ENCODE results near the gene LRRC10B. TPM values are rescaled to one million over a fixed set of nuclear protein-coding genes. Genes with fewer than 3 reads are reported as not detected.

Gene LRRC10B
- total RNA-seq, 4 donors from 2014 or later: 0.59 to 39.7 (median 3.1) TPM

DNA sequence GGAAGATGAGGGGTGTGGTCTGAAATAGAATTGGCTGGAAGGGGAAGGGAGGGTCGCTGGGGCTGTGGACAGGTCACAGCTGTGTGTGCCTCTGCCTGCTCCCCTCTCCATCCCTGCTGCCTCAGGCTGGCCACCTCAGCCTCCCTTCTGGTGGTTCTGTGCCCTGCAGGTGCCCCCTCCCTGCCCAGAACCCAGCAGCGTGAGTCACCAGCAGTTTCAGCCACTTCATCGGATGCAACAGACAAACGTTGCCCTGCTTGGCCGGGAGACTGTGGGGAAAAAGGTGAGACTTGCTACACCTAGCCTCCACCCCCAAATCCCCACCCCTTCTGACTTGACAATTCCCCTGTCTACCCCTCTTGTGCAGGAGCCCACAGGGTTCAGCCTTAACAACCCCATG is 21.8 kb upstream of the LRRC10B start:
- no peak for DNase-seq
- Histone ChIP-seq H3K27ac (no peak overlapping the region), H3K4me1 (no peaks in the 10 kb centered on the region), H3K36me3 (no peaks in the 10 kb centered on the region), H3K27me3 (no peaks in the 10 kb centered on the region), H3K9me3 (no peaks in the 10 kb centered on the region), H3K4me3 (no peak overlapping the region)
- TF ChIP-seq POLR2A (IDR thresholded peaks at IDR 0.05): no peak
- TF ChIP-seq, protein P1, sequence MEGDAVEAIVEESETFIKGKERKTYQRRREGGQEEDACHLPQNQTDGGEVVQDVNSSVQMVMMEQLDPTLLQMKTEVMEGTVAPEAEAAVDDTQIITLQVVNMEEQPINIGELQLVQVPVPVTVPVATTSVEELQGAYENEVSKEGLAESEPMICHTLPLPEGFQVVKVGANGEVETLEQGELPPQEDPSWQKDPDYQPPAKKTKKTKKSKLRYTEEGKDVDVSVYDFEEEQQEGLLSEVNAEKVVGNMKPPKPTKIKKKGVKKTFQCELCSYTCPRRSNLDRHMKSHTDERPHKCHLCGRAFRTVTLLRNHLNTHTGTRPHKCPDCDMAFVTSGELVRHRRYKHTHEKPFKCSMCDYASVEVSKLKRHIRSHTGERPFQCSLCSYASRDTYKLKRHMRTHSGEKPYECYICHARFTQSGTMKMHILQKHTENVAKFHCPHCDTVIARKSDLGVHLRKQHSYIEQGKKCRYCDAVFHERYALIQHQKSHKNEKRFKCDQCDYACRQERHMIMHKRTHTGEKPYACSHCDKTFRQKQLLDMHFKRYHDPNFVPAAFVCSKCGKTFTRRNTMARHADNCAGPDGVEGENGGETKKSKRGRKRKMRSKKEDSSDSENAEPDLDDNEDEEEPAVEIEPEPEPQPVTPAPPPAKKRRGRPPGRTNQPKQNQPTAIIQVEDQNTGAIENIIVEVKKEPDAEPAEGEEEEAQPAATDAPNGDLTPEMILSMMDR (IDR thresholded peaks at IDR 0.05): no peak
- intact Hi-C loops (cut with DNase I; ENCODE audit: low total_unique reads): no loop called here

DNA sequence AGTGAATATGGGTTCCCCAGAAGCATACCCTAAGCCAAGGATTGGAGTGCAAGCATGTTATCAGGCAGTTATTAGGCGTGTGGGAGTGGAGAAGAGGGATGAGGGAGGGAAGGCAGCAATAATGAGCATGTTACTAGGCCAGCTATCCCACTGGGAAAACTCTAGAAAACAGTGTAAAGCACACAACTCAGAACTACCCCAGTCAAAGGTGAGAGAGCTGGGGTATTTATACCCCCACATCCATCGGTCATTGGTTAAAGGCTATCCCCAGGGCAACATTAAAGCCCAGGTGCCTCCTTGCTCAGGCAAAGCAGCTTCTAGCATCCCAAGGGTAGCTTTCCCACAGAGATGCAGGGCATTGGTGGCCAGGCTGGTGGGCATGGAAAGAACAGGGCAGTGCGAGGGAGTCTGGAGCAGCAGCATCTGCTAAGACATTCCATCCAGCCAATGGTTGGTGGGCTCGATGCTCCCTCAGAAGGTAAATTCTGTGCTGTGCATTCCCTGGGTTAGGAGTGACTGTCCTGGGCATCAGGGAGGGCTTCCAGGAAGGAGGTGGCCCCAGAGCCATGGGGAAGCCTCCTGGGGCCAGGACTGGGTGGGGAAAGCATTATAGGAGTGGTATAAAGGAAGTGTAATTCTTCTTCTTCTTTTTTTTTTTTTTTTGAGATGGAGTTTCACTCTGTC is 21.1 kb upstream of the LRRC10B start:
- H3K27ac ChIP-seq: no peak overlapping the region
- no peak overlapping the region for H3K4me3 ChIP-seq
- intact Hi-C loops (cut with DNase I; ENCODE audit: low total_unique reads): no loop called here
- no peaks in the 10 kb centered on the region for H3K27me3 ChIP-seq
- no peaks in the 10 kb centered on the region for H3K4me1 ChIP-seq
- no peaks in the 10 kb centered on the region for H3K9me3 ChIP-seq
- no peak for DNase-seq
- TF ChIP-seq, protein P1 (IDR thresholded peaks at IDR 0.05): no peak
- no peak for TF ChIP-seq POLR2A (IDR thresholded peaks at IDR 0.05)
- no peaks in the 10 kb centered on the region for H3K36me3 ChIP-seq

DNA sequence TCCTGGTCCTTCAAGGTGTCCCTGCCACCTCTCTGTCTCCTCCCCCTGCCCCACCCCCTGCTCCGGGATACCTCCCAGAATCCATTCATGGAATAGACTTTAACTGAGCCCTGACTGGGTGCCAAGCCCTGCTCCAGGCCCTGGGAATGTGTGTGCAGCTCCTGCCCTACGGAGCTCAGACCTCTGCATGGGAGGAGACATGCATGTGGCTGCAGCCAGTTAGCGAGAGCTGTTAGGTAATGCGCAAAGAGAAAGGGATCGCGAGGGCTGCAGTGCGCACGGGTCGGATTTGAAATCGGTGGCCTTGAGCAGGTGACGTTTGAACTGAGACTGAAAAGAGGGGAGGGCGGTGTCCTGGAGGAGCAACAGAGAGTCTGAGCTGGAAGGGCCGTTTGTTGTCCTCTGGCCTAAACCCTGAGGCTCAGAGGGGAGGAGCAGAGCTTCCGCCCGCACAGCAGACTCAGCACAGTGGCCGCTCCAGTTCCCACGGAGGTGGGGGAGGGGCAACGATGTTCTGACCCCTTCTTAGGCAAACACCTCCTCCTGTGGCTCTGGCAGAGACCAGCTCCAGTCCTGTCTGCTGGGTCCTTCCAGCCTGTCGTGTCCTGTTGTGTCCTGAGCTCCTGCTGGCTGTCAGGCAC is 19.8 kb upstream of the LRRC10B start:
- Histone ChIP-seq H3K9me3 (no peaks in the 10 kb centered on the region), H3K36me3 (no peaks in the 10 kb centered on the region), H3K4me3 (no peak overlapping the region), H3K27me3 (no peaks in the 10 kb centered on the region), H3K27ac (peak overlapping the region; percentile 18 to 34), H3K4me1 (no peaks in the 10 kb centered on the region)
- DNase-seq: peak; percentile 35 to 39
- TF ChIP-seq POLR2A (IDR thresholded peaks at IDR 0.05): no peak
- TF ChIP-seq, protein P1 (IDR thresholded peaks at IDR 0.05): no peak
- intact Hi-C loops (cut with DNase I; ENCODE audit: low total_unique reads): no loop called here

DNA sequence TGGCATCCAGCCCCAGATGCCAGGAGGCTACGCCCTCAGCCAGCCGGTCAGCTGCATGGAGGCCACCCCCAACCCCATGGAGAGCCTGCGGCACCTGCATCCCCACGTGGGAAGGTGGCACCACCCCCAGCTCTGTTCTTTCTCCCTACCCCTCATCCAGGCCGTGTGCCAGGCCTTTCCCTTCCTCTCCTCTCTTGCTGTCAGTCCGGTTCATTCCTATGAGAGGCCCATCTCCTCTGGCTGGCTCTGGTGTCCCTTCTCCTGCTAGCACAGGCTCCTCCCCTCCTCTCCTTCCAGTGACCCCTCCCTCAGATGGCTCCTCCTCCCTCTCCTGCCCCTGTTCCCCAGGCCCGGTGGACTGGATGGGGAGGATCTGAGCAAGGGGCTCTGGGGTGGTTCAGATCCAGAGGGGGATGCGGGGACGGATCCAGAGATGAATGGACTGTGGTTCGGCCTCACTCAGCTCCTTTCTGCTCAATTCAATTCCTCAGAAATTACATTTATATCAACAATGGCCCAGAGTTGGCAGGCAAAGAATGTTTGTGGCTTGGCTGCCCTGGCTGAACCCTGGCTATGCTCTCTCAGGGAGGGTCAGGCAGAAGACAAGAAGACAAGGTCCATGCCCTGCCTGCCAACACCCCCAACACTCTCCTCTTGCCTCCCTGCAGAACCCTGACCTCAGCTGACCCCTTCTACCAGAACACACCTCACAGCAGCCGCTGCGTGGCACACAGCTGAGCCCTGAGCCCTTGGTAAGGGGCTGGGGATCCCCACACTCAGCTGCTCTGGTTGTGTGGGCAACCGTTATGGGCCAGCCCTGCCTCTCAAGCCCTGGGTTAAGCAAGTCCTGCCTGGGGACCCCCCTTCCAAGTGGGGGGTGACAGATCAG is 18.5 kb upstream of the LRRC10B start:
- no peaks in the 10 kb centered on the region for H3K9me3 ChIP-seq
- H3K36me3 ChIP-seq: no peaks in the 10 kb centered on the region
- DNase-seq: no peak
- no peaks in the 10 kb centered on the region for H3K4me1 ChIP-seq
- no peak overlapping the region for H3K4me3 ChIP-seq
- no peak for TF ChIP-seq POLR2A (IDR thresholded peaks at IDR 0.05)
- TF ChIP-seq, protein P1 (IDR thresholded peaks at IDR 0.05): no peak
- peak overlapping the region in 1 of 2 donors; percentile 18 for H3K27ac ChIP-seq
- intact Hi-C loops (cut with DNase I; ENCODE audit: low total_unique reads): no loop called here
- no peaks in the 10 kb centered on the region for H3K27me3 ChIP-seq

All from uterus (tissue), 4 donors.